ENCODE data around the gene SULT2B1.
A peak's percentile ranks its signal among the peaks of the same experiment; 100 is the strongest.

The SULT2B1 gene

DNA sequence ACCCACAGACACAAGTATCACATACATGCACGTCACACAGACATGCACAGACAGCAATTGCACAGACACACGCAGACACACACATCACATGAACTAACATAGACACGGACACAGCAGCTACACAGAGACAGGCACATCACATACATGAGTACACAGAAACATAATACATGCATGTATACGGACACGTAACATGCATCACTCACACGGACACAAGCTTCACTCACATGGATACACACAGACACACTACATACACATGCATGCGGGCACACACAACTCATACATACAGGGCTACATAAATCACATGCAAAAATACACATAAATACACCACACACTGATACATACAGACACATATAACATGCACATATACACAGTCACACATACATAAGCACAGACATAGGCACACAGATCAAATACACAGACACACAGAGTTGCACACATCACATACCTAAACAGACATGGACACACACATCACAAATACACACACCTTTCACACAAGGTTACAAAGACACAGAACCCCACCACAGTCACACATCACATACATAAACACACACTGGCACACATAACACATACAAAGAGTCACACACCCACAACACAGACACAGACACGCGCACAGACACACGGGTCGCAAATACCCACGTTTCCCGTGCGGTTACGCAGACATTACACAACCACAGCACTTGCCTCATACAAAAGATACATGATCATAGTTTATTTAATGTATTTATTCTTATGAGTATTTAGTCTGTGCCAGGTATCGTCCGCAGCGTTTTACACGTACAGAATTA lies 39.3 kb upstream of the SULT2B1 start:
- H3K14ac ChIP-seq (ENCODE audit: low read length in 2 of 2) = no peak overlapping the region
- H3K9me3 ChIP-seq (ENCODE audit: control insufficient read depth, low read length) = no peaks in the 10 kb centered on the region
- H3K9ac ChIP-seq (ENCODE audit: low read length) = no peak overlapping the region
- H2BK15ac ChIP-seq (ENCODE audit: low read depth, poor library complexity, severe bottlenecking) = no peak overlapping the region
- DNase-seq = no peak
- H2AK5ac ChIP-seq (ENCODE audit: low read length, severe bottlenecking) = no peak overlapping the region
- H3K27me3 ChIP-seq (ENCODE audit: control insufficient read depth in 1 of 2, insufficient read depth in 1 of 2, low read length in 2 of 2) = peaks cover 45 to 48% of the 10 kb centered on the region in 2 experiments
- WGBS = 57% methylated on average over 13 of the region's 19 CpGs
- H3K4me2 ChIP-seq (ENCODE audit: low read length, poor library complexity, severe bottlenecking) = no peak overlapping the region
- no peak overlapping the region for H3K4ac ChIP-seq (ENCODE audit: low read depth in 1 of 2, low read length in 2 of 2)
- H2BK12ac ChIP-seq (ENCODE audit: low read length in 2 of 2) = no peak overlapping the region
- no peak overlapping the region for H3K27ac ChIP-seq (ENCODE audit: low read length, poor library complexity, severe bottlenecking)
- no peak overlapping the region for H2BK120ac ChIP-seq (ENCODE audit: low read depth, low read length)
- no peaks in the 10 kb centered on the region for H3K79me1 ChIP-seq (replicated peaks; ENCODE audit: low read length, poor library complexity, severe bottlenecking)
- H2AFZ ChIP-seq (ENCODE audit: low read depth, low read length) = no peak overlapping the region
- H4K91ac ChIP-seq (ENCODE audit: low read length) = no peak overlapping the region
- no peak overlapping the region for H2BK5ac ChIP-seq (ENCODE audit: low read depth, low read length, poor library complexity, severe bottlenecking)
- H3K36me3 ChIP-seq (ENCODE audit: control insufficient read depth in 1 of 2, insufficient read depth in 2 of 2, low read depth in 1 of 2, low read length in 2 of 2) = no peaks in the 10 kb centered on the region
- no peak overlapping the region for H3K18ac ChIP-seq (ENCODE audit: low read depth in 1 of 2, low read length in 2 of 2)
- no peak overlapping the region for H4K8ac ChIP-seq (ENCODE audit: low read length)
- no peak overlapping the region for H3K4me3 ChIP-seq (ENCODE audit: insufficient read depth in 1 of 2, low read depth in 1 of 2, low read length in 2 of 2)
- H3K4me1 ChIP-seq (ENCODE audit: control insufficient read depth, insufficient read depth, low read depth, low read length) = peaks cover 9% of the 10 kb centered on the region
- no peak overlapping the region for H3K23ac ChIP-seq (ENCODE audit: low read length in 2 of 2)

DNA sequence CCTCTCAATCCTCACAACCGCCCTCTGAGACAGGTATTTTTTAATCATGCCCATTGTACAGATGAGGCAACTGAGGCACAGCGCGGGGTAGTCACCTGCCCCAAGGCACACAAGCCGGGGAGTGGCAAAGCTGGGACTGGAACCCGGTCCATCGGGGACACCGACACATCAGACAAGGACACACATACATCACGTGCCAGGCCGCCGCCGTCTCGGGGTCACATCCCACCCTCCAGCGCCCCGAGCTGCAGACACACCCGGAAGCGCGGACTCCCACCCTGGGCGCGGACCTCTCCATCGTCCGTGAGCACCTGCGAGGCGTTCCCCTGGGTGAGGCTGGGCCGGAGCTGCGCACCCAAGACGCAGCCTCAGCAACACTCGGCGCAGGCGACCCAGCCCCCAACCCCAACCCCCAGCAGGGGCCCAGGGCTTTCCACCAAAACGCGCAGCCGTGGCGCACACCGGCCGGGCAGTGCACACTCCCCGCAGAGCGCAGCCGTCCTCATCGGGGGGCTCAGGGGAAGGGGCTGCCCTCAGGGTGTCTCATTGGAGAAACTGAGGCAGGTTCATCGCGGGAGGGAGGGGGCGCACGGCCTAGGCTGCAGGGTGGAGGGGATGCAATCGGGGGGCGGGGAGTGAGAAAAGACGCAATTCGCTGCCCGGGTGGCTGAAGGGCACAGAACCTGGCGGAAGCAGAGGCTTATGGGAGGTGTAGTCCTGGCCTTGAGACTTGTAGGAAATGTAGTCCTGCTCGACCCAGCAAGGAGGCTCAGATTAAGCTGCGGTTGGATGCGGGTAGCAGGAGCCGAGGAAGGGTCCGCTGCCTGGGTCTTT lies 38.5 kb upstream of the SULT2B1 start:
- peak overlapping the region; percentile 57 for H2BK120ac ChIP-seq (ENCODE audit: low read depth, low read length)
- peak overlapping the region in 1 of 2 experiments; percentile 5 for H3K14ac ChIP-seq (ENCODE audit: low read length in 2 of 2)
- peak overlapping the region; percentile 30 to 88 for H3K18ac ChIP-seq (ENCODE audit: low read depth in 1 of 2, low read length in 2 of 2)
- H3K27me3 ChIP-seq (ENCODE audit: control insufficient read depth in 1 of 2, insufficient read depth in 1 of 2, low read length in 2 of 2) = peaks cover 46 to 47% of the 10 kb centered on the region in 2 experiments
- no peak overlapping the region for H2AK5ac ChIP-seq (ENCODE audit: low read length, severe bottlenecking)
- H3K36me3 ChIP-seq (ENCODE audit: control insufficient read depth in 1 of 2, insufficient read depth in 2 of 2, low read depth in 1 of 2, low read length in 2 of 2) = no peaks in the 10 kb centered on the region
- H3K27ac ChIP-seq (ENCODE audit: low read length, poor library complexity, severe bottlenecking) = no peak overlapping the region
- H2BK5ac ChIP-seq (ENCODE audit: low read depth, low read length, poor library complexity, severe bottlenecking) = no peak overlapping the region
- peak overlapping the region; percentile 91 for H2AFZ ChIP-seq (ENCODE audit: low read depth, low read length)
- H4K91ac ChIP-seq (ENCODE audit: low read length) = peak overlapping the region; percentile 70
- H2BK15ac ChIP-seq (ENCODE audit: low read depth, poor library complexity, severe bottlenecking) = peak overlapping the region; percentile 77
- peaks cover 11% of the 10 kb centered on the region for H3K4me1 ChIP-seq (ENCODE audit: control insufficient read depth, insufficient read depth, low read depth, low read length)
- peak overlapping the region; percentile 94 for H4K8ac ChIP-seq (ENCODE audit: low read length)
- H3K79me1 ChIP-seq (replicated peaks; ENCODE audit: low read length, poor library complexity, severe bottlenecking) = no peaks in the 10 kb centered on the region
- peak overlapping the region; percentile 67 to 70 for H3K4me3 ChIP-seq (ENCODE audit: insufficient read depth in 1 of 2, low read depth in 1 of 2, low read length in 2 of 2)
- peak overlapping the region in 1 of 2 experiments; percentile 74 for H3K4ac ChIP-seq (ENCODE audit: low read depth in 1 of 2, low read length in 2 of 2)
- 6% methylated on average over 54 of the region's 54 CpGs for WGBS
- no peak overlapping the region for H2BK12ac ChIP-seq (ENCODE audit: low read length in 2 of 2)
- H3K23ac ChIP-seq (ENCODE audit: low read length in 2 of 2) = no peak overlapping the region
- no peaks in the 10 kb centered on the region for H3K9me3 ChIP-seq (ENCODE audit: control insufficient read depth, low read length)
- peak; percentile 71 for DNase-seq
- H3K9ac ChIP-seq (ENCODE audit: low read length) = no peak overlapping the region
- H3K4me2 ChIP-seq (ENCODE audit: low read length, poor library complexity, severe bottlenecking) = peak overlapping the region; percentile 98

GRCh38 chr19:48514123-48514458 lies 37.9 kb upstream of the SULT2B1 start:
- Histone ChIP-seq H2AK5ac (ENCODE audit: low read length, severe bottlenecking) (no peak overlapping the region), H3K36me3 (ENCODE audit: control insufficient read depth in 1 of 2, insufficient read depth in 2 of 2, low read depth in 1 of 2, low read length in 2 of 2) (no peaks in the 10 kb centered on the region), H2BK5ac (ENCODE audit: low read depth, low read length, poor library complexity, severe bottlenecking) (no peak overlapping the region), H3K14ac (ENCODE audit: low read length in 2 of 2) (no peak overlapping the region), H3K79me1 (replicated peaks; ENCODE audit: low read length, poor library complexity, severe bottlenecking) (no peaks in the 10 kb centered on the region), H3K4me3 (ENCODE audit: insufficient read depth in 1 of 2, low read depth in 1 of 2, low read length in 2 of 2) (peak overlapping the region in 1 of 2 experiments; percentile 70), H3K4me2 (ENCODE audit: low read length, poor library complexity, severe bottlenecking) (peak overlapping the region; percentile 98), H3K4me1 (ENCODE audit: control insufficient read depth, insufficient read depth, low read depth, low read length) (peaks cover 11% of the 10 kb centered on the region), H3K18ac (ENCODE audit: low read depth in 1 of 2, low read length in 2 of 2) (no peak overlapping the region), H3K27me3 (ENCODE audit: control insufficient read depth in 1 of 2, insufficient read depth in 1 of 2, low read length in 2 of 2) (peaks cover 42 to 44% of the 10 kb centered on the region in 2 experiments), H3K9ac (ENCODE audit: low read length) (no peak overlapping the region), H2BK12ac (ENCODE audit: low read length in 2 of 2) (no peak overlapping the region), H3K27ac (ENCODE audit: low read length, poor library complexity, severe bottlenecking) (no peak overlapping the region), H3K4ac (ENCODE audit: low read depth in 1 of 2, low read length in 2 of 2) (no peak overlapping the region), H4K8ac (ENCODE audit: low read length) (peak overlapping the region; percentile 94), H2BK120ac (ENCODE audit: low read depth, low read length) (no peak overlapping the region), H3K23ac (ENCODE audit: low read length in 2 of 2) (no peak overlapping the region), H4K91ac (ENCODE audit: low read length) (no peak overlapping the region), H3K9me3 (ENCODE audit: control insufficient read depth, low read length) (no peaks in the 10 kb centered on the region), H2BK15ac (ENCODE audit: low read depth, poor library complexity, severe bottlenecking) (no peak overlapping the region), H2AFZ (ENCODE audit: low read depth, low read length) (no peak overlapping the region)
- WGBS = 43% methylated on average over 11 of the region's 11 CpGs
- DNase-seq = no peak

GRCh38 chr19:48516536-48516935 lies 35.4 kb upstream of the SULT2B1 start:
- H3K9ac ChIP-seq (ENCODE audit: low read length) = no peak overlapping the region
- H3K18ac ChIP-seq (ENCODE audit: low read depth in 1 of 2, low read length in 2 of 2) = no peak overlapping the region
- no peak overlapping the region for H3K14ac ChIP-seq (ENCODE audit: low read length in 2 of 2)
- 81% methylated on average over 8 of the region's 8 CpGs for WGBS
- no peaks in the 10 kb centered on the region for H3K9me3 ChIP-seq (ENCODE audit: control insufficient read depth, low read length)
- H3K27ac ChIP-seq (ENCODE audit: low read length, poor library complexity, severe bottlenecking) = no peak overlapping the region
- H3K4me3 ChIP-seq (ENCODE audit: insufficient read depth in 1 of 2, low read depth in 1 of 2, low read length in 2 of 2) = no peak overlapping the region
- no peaks in the 10 kb centered on the region for H3K36me3 ChIP-seq (ENCODE audit: control insufficient read depth in 1 of 2, insufficient read depth in 2 of 2, low read depth in 1 of 2, low read length in 2 of 2)
- H3K4ac ChIP-seq (ENCODE audit: low read depth in 1 of 2, low read length in 2 of 2) = no peak overlapping the region
- H4K8ac ChIP-seq (ENCODE audit: low read length) = no peak overlapping the region
- no peak overlapping the region for H2AFZ ChIP-seq (ENCODE audit: low read depth, low read length)
- no peak overlapping the region for H2BK5ac ChIP-seq (ENCODE audit: low read depth, low read length, poor library complexity, severe bottlenecking)
- no peak overlapping the region for H3K23ac ChIP-seq (ENCODE audit: low read length in 2 of 2)
- no peak overlapping the region for H3K4me2 ChIP-seq (ENCODE audit: low read length, poor library complexity, severe bottlenecking)
- H3K27me3 ChIP-seq (ENCODE audit: control insufficient read depth in 1 of 2, insufficient read depth in 1 of 2, low read length in 2 of 2) = peaks cover 24 to 28% of the 10 kb centered on the region in 2 experiments
- H2BK15ac ChIP-seq (ENCODE audit: low read depth, poor library complexity, severe bottlenecking) = no peak overlapping the region
- no peak overlapping the region for H4K91ac ChIP-seq (ENCODE audit: low read length)
- no peak overlapping the region for H2BK120ac ChIP-seq (ENCODE audit: low read depth, low read length)
- no peak for DNase-seq
- H3K79me1 ChIP-seq (replicated peaks; ENCODE audit: low read length, poor library complexity, severe bottlenecking) = no peaks in the 10 kb centered on the region
- peaks cover 9% of the 10 kb centered on the region for H3K4me1 ChIP-seq (ENCODE audit: control insufficient read depth, insufficient read depth, low read depth, low read length)
- H2AK5ac ChIP-seq (ENCODE audit: low read length, severe bottlenecking) = no peak overlapping the region
- H2BK12ac ChIP-seq (ENCODE audit: low read length in 2 of 2) = no peak overlapping the region
